ENCODE measurements around the gene TSPY8.
"Not testable (repeated sequence)": the region's sequence is repeated elsewhere in the genome, so short reads cannot be mapped to it uniquely, and the experiment has no call there.

DNA sequence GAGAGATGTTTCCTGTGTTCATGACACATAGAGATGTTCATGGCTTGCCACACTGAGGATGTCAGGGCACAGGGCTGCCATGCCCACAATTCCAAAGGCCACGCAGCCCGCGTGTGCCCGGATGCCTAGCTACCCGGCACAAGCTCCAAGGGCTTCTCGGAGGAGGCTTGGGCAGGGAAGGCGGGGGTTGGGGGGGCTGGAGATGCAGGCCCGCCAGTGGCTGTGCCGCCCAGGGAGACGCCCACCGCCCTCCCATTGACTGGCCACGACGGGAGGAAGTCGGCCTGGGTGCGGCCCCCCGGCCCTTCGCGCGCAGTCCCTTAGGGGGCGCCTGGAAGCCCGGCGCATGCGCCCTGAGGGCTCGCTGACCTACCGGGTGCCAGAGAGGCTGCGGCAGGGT lies 20.4 kb upstream of the TSPY8 start, which contains the start of gene TSPY4:
- TF ChIP-seq, protein P1, sequence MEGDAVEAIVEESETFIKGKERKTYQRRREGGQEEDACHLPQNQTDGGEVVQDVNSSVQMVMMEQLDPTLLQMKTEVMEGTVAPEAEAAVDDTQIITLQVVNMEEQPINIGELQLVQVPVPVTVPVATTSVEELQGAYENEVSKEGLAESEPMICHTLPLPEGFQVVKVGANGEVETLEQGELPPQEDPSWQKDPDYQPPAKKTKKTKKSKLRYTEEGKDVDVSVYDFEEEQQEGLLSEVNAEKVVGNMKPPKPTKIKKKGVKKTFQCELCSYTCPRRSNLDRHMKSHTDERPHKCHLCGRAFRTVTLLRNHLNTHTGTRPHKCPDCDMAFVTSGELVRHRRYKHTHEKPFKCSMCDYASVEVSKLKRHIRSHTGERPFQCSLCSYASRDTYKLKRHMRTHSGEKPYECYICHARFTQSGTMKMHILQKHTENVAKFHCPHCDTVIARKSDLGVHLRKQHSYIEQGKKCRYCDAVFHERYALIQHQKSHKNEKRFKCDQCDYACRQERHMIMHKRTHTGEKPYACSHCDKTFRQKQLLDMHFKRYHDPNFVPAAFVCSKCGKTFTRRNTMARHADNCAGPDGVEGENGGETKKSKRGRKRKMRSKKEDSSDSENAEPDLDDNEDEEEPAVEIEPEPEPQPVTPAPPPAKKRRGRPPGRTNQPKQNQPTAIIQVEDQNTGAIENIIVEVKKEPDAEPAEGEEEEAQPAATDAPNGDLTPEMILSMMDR (IDR thresholded peaks at IDR 0.05): not testable (repeated sequence)
- TF ChIP-seq POLR2A (IDR thresholded peaks at IDR 0.05): not testable (repeated sequence)

Data from body of pancreas (tissue), 4 donors.